ENCODE measurements around the gene CTNNA2.

CTNNA2 gene

GRCh38 chr2:80527119-80527518, 1014.3 kb downstream of the CTNNA2 start:
- DNase-seq: no peak

GRCh38 chr2:80529466-80530165, 1016.8 kb downstream of the CTNNA2 start:
- DNase-seq: no peak

- DNase-seq: no peak
These were observed 1017.7 kb downstream of the CTNNA2 start for GRCh38 chr2:80530442-80531064.

- DNase-seq: no peak
These were observed 1018.5 kb downstream of the CTNNA2 start for GRCh38 chr2:80531319-80531718.

- no peak for DNase-seq
These were observed 1032.8 kb downstream of the CTNNA2 start for GRCh38 chr2:80545420-80546210.

- no peak for DNase-seq
These were observed 1033.9 kb downstream of the CTNNA2 start for GRCh38 chr2:80546766-80547165.

GRCh38 chr2:80547344-80547743, 1034.5 kb downstream of the CTNNA2 start:
- DNase-seq: no peak

- DNase-seq: no peak
These were observed 1035.6 kb downstream of the CTNNA2 start for GRCh38 chr2:80548469-80548868.

GRCh38 chr2:80549901-80550300, 1037.0 kb downstream of the CTNNA2 start:
- no peak for DNase-seq

- peak; percentile 9 for DNase-seq
These were observed 1047.5 kb downstream of the CTNNA2 start for GRCh38 chr2:80560326-80560725.

- no peak for DNase-seq
These were observed 1055.2 kb downstream of the CTNNA2 start for GRCh38 chr2:80568011-80568410.

- no peak for DNase-seq
These were observed 1060.3 kb downstream of the CTNNA2 start for GRCh38 chr2:80573167-80573566.

GRCh38 chr2:80573950-80574349, 1061.1 kb downstream of the CTNNA2 start:
- no peak for DNase-seq

GRCh38 chr2:80579756-80580155, 1066.9 kb downstream of the CTNNA2 start:
- no peak for DNase-seq

- DNase-seq: no peak
These were observed 1078.4 kb downstream of the CTNNA2 start for GRCh38 chr2:80591233-80591632.

GRCh38 chr2:80592106-80592505, 1079.3 kb downstream of the CTNNA2 start:
- no peak for DNase-seq

GRCh38 chr2:80610108-80610507, 1097.3 kb downstream of the CTNNA2 start:
- DNase-seq: no peak

- no peak for DNase-seq
These were observed 1108.8 kb downstream of the CTNNA2 start for GRCh38 chr2:80621656-80622055.

GRCh38 chr2:80624062-80624461, 1111.2 kb downstream of the CTNNA2 start:
- DNase-seq: no peak

GRCh38 chr2:80634590-80634989, 1121.7 kb downstream of the CTNNA2 start:
- no peak for DNase-seq

GRCh38 chr2:80638783-80639182, 1125.9 kb downstream of the CTNNA2 start:
- DNase-seq: no peak

- no peak for DNase-seq
These were observed 1129.6 kb downstream of the CTNNA2 start for GRCh38 chr2:80642465-80642864.

- no peak for DNase-seq
These were observed 1130.7 kb downstream of the CTNNA2 start for GRCh38 chr2:80643598-80643997.

GRCh38 chr2:80651435-80651834, 1138.6 kb downstream of the CTNNA2 start:
- DNase-seq: no peak
